Endothelial cell of umbilical vein (primary cell): Measurements from ENCODE around the gene RNF150. TPM values are rescaled to one million over a fixed set of nuclear protein-coding genes. Genes with fewer than 3 reads are reported as not detected.

Experiments used
- BruUV-seq: library from RNA; stranded (reverse); fragments of 400-500 nt; replicated peaks from 2 replicates; lab custom pipeline; 2021; lab: Mats Ljungman, UMichigan
- CTCF ChIA-PET: fragments of 300-600, 350-600 bp; sonication (Branson Sonifier 250); formaldehyde crosslinking; loops from one replicate; lab custom pipeline; 2021; ENCODE audit warnings: antibody characterized with exemption, inconsistent platforms; lab: Charles Lee
- POLR2A ChIA-PET: fragments of 300-600, 350-600 bp; sonication (Branson Sonifier 250); formaldehyde crosslinking; loops from one replicate; lab custom pipeline; 2021; ENCODE audit warnings: antibody characterized with exemption, inconsistent platforms; lab: Charles Lee
- DNase-seq: peaks from one replicate; pipeline ENCODE4 v3.0.0-alpha.2; 2011; ENCODE audit warnings: low read depth, low spot score
- FAIRE-seq: peaks from 2 replicates; lab custom pipeline; 2011; peaks lifted over from hg19 to GRCh38; lab: Jason Lieb, UNC
- H2AFZ ChIP-seq: 2 replicates; pipeline ENCODE4 v1.6.0; 2012; ENCODE audit warnings: low read depth, low read length, control low read depth, inconsistent platforms
- H3K27ac ChIP-seq: 2 replicates; pipeline ENCODE4 v1.5.1; 2011; ENCODE audit warnings: low read depth, mild to moderate bottlenecking, control low read depth, low read length, moderate library complexity; ENCODE audit not compliant: insufficient read depth
- H3K27me3 ChIP-seq, 2 experiments: 2 replicates each; pipeline versions ENCODE4 v1.6.0 to v1.6.1; 2011; ENCODE audit warnings: low read length in 2 of 2, mixed read lengths in 1 of 2; ENCODE audit not compliant: control insufficient read depth in 2 of 2, insufficient read depth in 2 of 2
- H3K36me3 ChIP-seq, 2 experiments: 2 replicates in 1 of 2; 3 replicates in 1 of 2; pipeline ENCODE4 v1.5.1; 2011; ENCODE audit warnings: low read length in 2 of 2, mild to moderate bottlenecking in 1 of 2, moderate library complexity in 1 of 2; ENCODE audit not compliant: control insufficient read depth in 2 of 2, insufficient read depth in 2 of 2; ENCODE audit errors: extremely low read depth in 1 of 2
- H3K4me1 ChIP-seq: 3 replicates; pipeline ENCODE4 v1.5.1; 2011; ENCODE audit warnings: mild to moderate bottlenecking, low read length; ENCODE audit not compliant: control insufficient read depth, insufficient read depth; ENCODE audit errors: extremely low read depth
- H3K4me2 ChIP-seq: 2 replicates; pipeline ENCODE4 v1.6.1; 2011; ENCODE audit warnings: low read length, control low read depth, mixed read lengths; ENCODE audit not compliant: insufficient read depth
- H3K4me3 ChIP-seq, 3 experiments: fragments of 200-600 bp in 1 of 3; sonication (generic), shearing (Covaris generic) in 1 of 3; replicated peaks in 1 of 3; 2 replicates each; pipeline ENCODE4 v1.5.1; 2011 to 2016; ENCODE audit warnings: control low read depth in 3 of 3, low read length in 3 of 3, mild to moderate bottlenecking in 2 of 3, inconsistent platforms in 1 of 3, low read depth in 1 of 3, moderate library complexity in 1 of 3; ENCODE audit not compliant: insufficient read depth in 1 of 3
- H3K79me2 ChIP-seq: 2 replicates; pipeline ENCODE4 v1.6.0; 2012; ENCODE audit warnings: low read length, inconsistent platforms; ENCODE audit not compliant: control insufficient read depth, insufficient read depth
- H3K9ac ChIP-seq: replicated peaks from 2 replicates; pipeline ENCODE3; 2011; ENCODE audit warnings: low read length, control low read depth; ENCODE audit not compliant: insufficient read depth; ENCODE audit errors: extremely low read depth
- H3K9me1 ChIP-seq: replicated peaks from 3 replicates; pipeline ENCODE4 v1.6.0; 2011; ENCODE audit warnings: mild to moderate bottlenecking, low read length; ENCODE audit not compliant: control insufficient read depth, insufficient read depth; ENCODE audit errors: extremely low read depth
- H3K9me3 ChIP-seq: replicated peaks from 2 replicates; pipeline ENCODE4 v1.5.1; 2012; ENCODE audit warnings: low read length, inconsistent platforms; ENCODE audit not compliant: control insufficient read depth, insufficient read depth
- H4K20me1 ChIP-seq: replicated peaks from 2 replicates; pipeline ENCODE3; 2011; ENCODE audit warnings: mild to moderate bottlenecking, low read length; ENCODE audit not compliant: control insufficient read depth, insufficient read depth; ENCODE audit errors: extremely low read depth
- EZH2 ChIP-seq: IDR thresholded peaks from 2 replicates; pipeline ENCODE4 v1.6.1; 2012; ENCODE audit warnings: borderline replicate concordance, low read depth, mild to moderate bottlenecking, moderate library complexity, low read length, inconsistent platforms; ENCODE audit not compliant: severe bottlenecking
- FOS ChIP-seq: IDR thresholded peaks from 2 replicates; pipeline ENCODE4 v1.6.1; 2011; ENCODE audit warnings: mild to moderate bottlenecking, low read length, moderate library complexity, borderline replicate concordance; ENCODE audit not compliant: insufficient read depth
- GATA2 ChIP-seq: IDR thresholded peaks from 2 replicates; pipeline ENCODE4 v1.7.0; 2011; ENCODE audit warnings: low read depth, mild to moderate bottlenecking, moderate library complexity, mixed read lengths, low read length; ENCODE audit not compliant: insufficient read length, insufficient read depth
- JUN ChIP-seq: IDR thresholded peaks from 2 replicates; pipeline ENCODE4 v1.6.1; 2011; ENCODE audit warnings: borderline replicate concordance, low read depth; ENCODE audit not compliant: insufficient read length, insufficient read depth
- MYC ChIP-seq: IDR thresholded peaks from one replicate; pipeline ENCODE4 v1.6.1; 2011; ENCODE audit warnings: mild to moderate bottlenecking, low read depth, low read length
- POLR2A ChIP-seq: IDR thresholded peaks from 2 replicates; pipeline ENCODE4 v1.6.1; 2012; ENCODE audit warnings: low read depth, mild to moderate bottlenecking, control low read depth, low read length
- POLR2AphosphoS5 ChIP-seq: IDR thresholded peaks from 2 replicates; pipeline ENCODE4 v1.6.1; 2012; ENCODE audit warnings: low read depth, mild to moderate bottlenecking, control low read depth, low read length, moderate library complexity; ENCODE audit not compliant: insufficient read depth
- dilution Hi-C: fragments of 300-500 bp; cut with MboI; formaldehyde crosslinking; loops from one replicate; pipeline ENCODE4 v1.15.0; 2019; ENCODE audit warnings: low sequenced_read_pairs; ENCODE audit not compliant: extremely low pct_ligation_motif_present
- intact Hi-C: fragments of 100-400 bp; cut with micrococcal nuclease; formaldehyde crosslinking; loops from one replicate; pipeline ENCODE4 v1.10.0; 2022
- polyA plus RNA-seq, 4 experiments: library from polyadenylated mRNA; depleted of rRNA in 3 of 4; stranded (reverse) in 3 of 4; unstranded in 1 of 4; fragments of >200 nt; gene quantifications; 2 replicates each; pipeline versions ENCODE4 v1.2.1 to v1.2.3, GENCODE V29; 2011 to 2012; ENCODE audit warnings: missing spikeins in 1 of 4
- total RNA-seq: library from RNA; stranded (reverse); gene quantifications from 2 replicates; pipeline ENCODE4 v1.2.3, GENCODE V29; 2021
- TF ChIP-seq, protein P1 (sequence below), 2 donors: IDR thresholded peaks; 1 replicate in 1 of 2; 2 replicates in 1 of 2; pipeline ENCODE4 v1.5.1; 2011; ENCODE audit warnings: low read length in 2 of 2, mild to moderate bottlenecking in 2 of 2, moderate library complexity in 2 of 2, control low read depth in 1 of 2, inconsistent platforms in 1 of 2, low read depth in 1 of 2; ENCODE audit not compliant: insufficient read depth in 1 of 2; ENCODE audit errors: extremely low read depth in 1 of 2
- TF ChIP-seq, protein P2 (sequence below): IDR thresholded peaks from 2 replicates; pipeline ENCODE4 v1.6.1; 2011; ENCODE audit not compliant: insufficient read depth, insufficient read length

Gene RNF150
- total and polyA plus RNA-seq, 2 donors (not counting 3 experiments of a cell fraction or from before 2014, with no cell fraction given), result 0.33 to 0.35 TPM

DNA sequence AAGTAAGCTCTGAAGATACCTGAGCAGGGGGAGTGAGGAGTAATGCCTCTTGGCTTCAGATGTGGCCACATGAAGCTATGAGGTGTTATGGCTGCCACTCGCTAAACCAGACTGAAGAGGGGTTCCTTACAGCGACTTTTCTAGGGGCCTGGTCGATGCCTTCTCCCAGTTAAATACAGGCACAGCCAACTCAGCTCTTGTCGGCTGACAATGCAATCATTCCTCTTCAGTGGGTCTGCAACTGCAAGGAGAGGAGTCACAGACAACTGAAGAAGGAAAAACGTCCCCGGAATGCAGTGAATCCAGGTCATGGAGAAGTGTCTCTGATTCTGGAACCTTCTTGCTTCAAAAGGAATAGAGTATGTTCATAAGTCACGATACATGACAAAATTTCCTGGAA lies 106.4 kb downstream of the RNF150 start:
- dilution Hi-C loops, result no loop called here
- no TSS peak for BruUV-seq
- H3K4me3 ChIP-seq, result no peak overlapping the region
- no peak overlapping the region for H3K4me2 ChIP-seq
- no peak overlapping the region for H3K9ac ChIP-seq
- no peaks in the 10 kb centered on the region for H3K9me3 ChIP-seq
- H3K4me1 ChIP-seq, result no peaks in the 10 kb centered on the region
- H3K27ac ChIP-seq, result no peak overlapping the region
- no peak for FAIRE-seq
- ChIA-PET CTCF (no interaction called here), POLR2A (no interaction called here)
- intact Hi-C loops, result no loop called here
- TF ChIP-seq MYC (no peak), GATA2 (no peak), EZH2 (no peak), POLR2AphosphoS5 (no peak), FOS (no peak), JUN (no peak), POLR2A (no peak)
- TF ChIP-seq, protein P1, sequence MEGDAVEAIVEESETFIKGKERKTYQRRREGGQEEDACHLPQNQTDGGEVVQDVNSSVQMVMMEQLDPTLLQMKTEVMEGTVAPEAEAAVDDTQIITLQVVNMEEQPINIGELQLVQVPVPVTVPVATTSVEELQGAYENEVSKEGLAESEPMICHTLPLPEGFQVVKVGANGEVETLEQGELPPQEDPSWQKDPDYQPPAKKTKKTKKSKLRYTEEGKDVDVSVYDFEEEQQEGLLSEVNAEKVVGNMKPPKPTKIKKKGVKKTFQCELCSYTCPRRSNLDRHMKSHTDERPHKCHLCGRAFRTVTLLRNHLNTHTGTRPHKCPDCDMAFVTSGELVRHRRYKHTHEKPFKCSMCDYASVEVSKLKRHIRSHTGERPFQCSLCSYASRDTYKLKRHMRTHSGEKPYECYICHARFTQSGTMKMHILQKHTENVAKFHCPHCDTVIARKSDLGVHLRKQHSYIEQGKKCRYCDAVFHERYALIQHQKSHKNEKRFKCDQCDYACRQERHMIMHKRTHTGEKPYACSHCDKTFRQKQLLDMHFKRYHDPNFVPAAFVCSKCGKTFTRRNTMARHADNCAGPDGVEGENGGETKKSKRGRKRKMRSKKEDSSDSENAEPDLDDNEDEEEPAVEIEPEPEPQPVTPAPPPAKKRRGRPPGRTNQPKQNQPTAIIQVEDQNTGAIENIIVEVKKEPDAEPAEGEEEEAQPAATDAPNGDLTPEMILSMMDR (IDR thresholded peaks at IDR 0.05; ENCODE audit: extremely low read depth in 1 of 2, insufficient read depth in 1 of 2, low read depth in 1 of 2, low read length in 2 of 2), result no peak
- TF ChIP-seq, protein P2, sequence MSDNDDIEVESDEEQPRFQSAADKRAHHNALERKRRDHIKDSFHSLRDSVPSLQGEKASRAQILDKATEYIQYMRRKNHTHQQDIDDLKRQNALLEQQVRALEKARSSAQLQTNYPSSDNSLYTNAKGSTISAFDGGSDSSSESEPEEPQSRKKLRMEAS, result no peak
- H3K79me2 ChIP-seq, result no peaks in the 10 kb centered on the region
- H3K9me1 ChIP-seq, result no peaks in the 10 kb centered on the region
- no peak overlapping the region for H2AFZ ChIP-seq
- no peak for DNase-seq
- H3K27me3 ChIP-seq, result no peaks in the 10 kb centered on the region
- H4K20me1 ChIP-seq, result no peaks in the 10 kb centered on the region
- no peaks in the 10 kb centered on the region for H3K36me3 ChIP-seq
